HK-2 (cell line): ENCODE results near the gene CST5.

Experiments
- DNase-seq: peaks from one replicate; pipeline ENCODE4 v3.0.0-alpha.2; 2018; ENCODE audit not compliant: unreplicated experiment

CST5 gene

DNA sequence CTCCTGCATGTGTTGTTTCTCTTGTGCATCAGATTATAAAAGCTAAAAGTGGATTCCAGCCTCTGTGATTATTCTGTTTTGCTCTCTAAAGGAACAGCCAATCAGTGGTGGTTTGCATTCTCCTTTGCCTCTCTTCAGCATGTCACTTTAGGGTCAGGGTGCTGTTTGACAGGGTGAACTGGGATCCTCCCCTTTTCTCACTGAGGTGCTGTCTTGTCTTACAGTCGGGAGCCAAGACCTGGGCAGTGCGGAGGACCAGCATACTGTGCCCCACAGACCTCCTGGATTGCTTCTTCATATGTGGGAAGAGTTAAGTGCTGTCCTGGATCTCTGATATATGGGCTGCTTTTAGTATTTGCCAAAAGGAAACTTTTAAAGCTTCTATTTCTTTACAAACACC, 37.9 kb downstream of the CST5 start:
- no peak for DNase-seq

DNA sequence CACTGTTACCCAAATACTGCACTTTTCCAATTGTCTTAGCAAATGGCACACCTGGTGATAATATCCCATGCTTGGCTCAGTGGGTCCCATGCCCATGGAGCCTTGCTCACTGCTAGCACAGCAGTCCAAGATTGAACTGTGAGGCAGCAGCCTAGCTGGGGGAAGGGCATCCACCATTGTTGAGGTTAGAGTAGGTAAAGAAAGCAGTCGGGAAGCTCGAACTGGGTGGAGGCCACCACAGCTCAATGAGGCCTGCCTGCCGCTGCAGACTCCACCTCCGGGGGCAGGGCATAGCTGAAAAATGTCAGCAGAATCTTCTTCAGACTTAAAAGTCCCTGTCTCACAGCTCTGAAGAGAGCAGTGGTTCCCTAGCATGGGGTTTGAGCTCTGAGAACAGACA, 43.8 kb downstream of the CST5 start:
- no peak for DNase-seq

DNA sequence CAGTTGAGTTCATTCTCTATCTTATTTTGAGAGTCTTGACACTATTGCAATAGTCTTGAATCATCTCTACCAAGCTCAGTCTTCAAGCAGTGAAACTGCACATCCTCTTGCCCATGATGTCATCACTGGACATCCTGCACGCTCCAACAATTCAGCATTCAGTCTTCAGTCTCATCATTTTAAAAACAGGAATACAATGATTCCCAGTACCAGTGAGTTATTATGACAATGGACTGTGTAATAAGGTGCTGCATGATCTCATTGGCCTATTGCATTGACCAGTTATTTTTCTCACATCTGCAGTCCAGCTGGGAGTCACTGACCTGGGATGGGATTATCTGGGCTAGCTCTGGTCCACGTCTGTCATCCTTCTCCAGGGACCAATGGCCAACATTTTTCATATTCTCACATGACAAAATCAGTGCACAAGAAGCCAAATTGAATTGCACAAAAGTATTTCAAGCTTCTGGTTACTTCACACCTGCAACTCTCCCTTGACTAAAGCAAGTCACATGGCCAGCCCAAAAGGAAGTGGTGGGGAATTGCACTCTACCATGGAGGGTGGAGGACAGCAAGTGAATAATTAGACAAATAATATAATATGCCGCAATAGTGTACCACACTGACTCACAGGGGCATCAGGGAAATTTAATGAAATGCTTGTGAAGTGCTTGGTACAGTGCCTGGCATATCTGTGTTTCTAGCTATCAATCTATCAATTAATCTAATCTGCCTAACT, 46.6 kb downstream of the CST5 start:
- DNase-seq: no peak

DNA sequence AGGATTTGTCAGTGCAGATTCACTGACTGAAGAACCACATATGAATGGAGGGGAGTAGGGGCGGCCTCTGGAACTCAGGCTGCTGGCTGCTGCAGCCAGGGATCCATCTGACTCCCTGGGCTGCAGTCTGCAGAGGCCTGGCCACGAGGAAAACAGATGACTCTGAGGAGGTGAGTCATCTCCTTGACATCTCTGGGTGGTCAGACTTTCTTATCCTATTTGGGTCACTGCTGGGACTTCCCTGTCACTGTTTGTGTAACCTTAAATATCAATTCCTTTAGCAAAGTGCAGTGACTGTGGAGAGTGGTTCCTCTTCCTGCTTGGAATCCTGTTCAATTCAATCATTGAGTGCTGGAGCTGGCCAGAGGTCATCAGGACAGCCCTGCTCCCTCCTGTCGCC, 47.6 kb downstream of the CST5 start:
- DNase-seq: peak; percentile 25

DNA sequence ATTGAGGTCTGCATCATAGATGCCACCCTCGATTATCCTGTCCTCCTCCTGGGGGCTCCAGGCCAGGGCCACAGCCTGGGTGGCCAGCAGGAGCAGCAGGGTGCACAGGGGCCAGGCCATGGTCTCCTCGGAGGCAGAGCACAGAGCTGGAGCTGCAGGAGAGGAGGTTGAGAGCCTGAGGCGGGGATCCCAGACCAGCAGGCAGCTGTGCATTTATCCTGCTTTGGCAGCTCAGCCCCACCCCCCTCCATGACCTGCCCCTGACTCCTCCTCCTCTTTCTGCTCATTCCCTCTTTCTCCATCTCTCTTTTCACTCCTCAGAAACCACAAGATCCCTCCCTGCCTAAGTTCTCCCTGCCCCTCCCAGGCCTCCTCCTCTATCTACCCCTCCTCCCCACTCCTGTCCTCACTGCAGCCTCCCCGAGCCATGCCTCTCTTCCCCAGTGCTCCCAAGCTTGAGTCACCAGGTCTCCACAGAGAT, 53.0 kb downstream of the CST5 start, which contains the start of gene CST2:
Gene CST2 (minus strand): TSS at position 189 of the 481 bp plus-strand sequence. CDS start 69 bp downstream, at position 120.
- no peak for DNase-seq
